Measurements from ENCODE around the gene CISD1. TPM values are rescaled to one million over a fixed set of nuclear protein-coding genes. Genes with fewer than 3 reads are reported as not detected.

CISD1 gene
- total and polyA plus RNA-seq, 9 of the 15 experiments (the other 6 are each of a cell fraction or from before 2014, with no cell fraction given) = 35.8 to 342 (median 118) TPM

DNA sequence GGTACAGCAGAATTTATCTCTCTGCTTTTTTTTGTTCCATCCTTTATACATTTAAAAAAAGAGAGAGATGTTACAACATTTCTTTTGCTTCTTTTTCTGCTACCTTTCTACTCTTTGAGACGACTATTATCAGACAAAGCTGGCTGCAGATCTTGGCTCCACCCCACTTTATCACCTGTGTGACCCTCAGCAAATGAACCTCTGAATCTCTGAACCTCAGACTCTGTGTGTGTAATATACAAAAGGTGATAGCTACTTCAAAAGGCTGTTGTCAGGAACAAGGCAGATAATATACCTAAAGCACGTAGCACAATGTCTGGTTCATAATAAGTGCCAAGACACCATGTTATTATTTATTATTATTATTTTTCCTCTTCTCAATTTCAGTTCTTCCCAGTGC lies 33.3 kb downstream of the CISD1 start:
- ATAC-seq (no peak), DNase-seq (ENCODE audit: extremely low read depth in 1 of 4, low spot score in 3 of 4) (no peak), FAIRE-seq (no peak)
- Histone ChIP-seq H3K9me1 (ENCODE audit: control insufficient read depth, insufficient read depth, low read length) (no peaks in the 10 kb centered on the region), H3K9me3 (replicated peaks; ENCODE audit: control insufficient read depth, insufficient read depth, low read depth, low read length) (no peaks in the 10 kb centered on the region), H3K4me3 (no peak overlapping the region), H3K36me3 (ENCODE audit: control insufficient read depth, insufficient read depth, low read length) (no peaks in the 10 kb centered on the region), H2AFZ (ENCODE audit: low read depth, low read length) (no peak overlapping the region), H3K27me3 (ENCODE audit: control insufficient read depth in 2 of 2, insufficient read depth in 2 of 2, low read length in 2 of 2) (peaks cover 0 to 2% of the 10 kb centered on the region in 2 experiments; a peak in 1 of 5 replicates), H3K4me1 (replicated peaks in 1 of 2; ENCODE audit: control insufficient read depth in 2 of 2, insufficient read depth in 2 of 2, low read length in 2 of 2) (no peaks in the 10 kb centered on the region), H3K79me2 (ENCODE audit: control insufficient read depth, insufficient read depth, low read length) (no peaks in the 10 kb centered on the region), H3K4me2 (ENCODE audit: insufficient read depth, low read length) (no peak overlapping the region), H4K20me1 (replicated peaks; ENCODE audit: control insufficient read depth, insufficient read depth, low read length) (no peaks in the 10 kb centered on the region), H3K9ac (ENCODE audit: insufficient read depth in 1 of 2, low read depth in 2 of 2, low read length in 2 of 2) (no peak overlapping the region), H3K27ac (ENCODE audit: extremely low read depth, low read depth, low read length) (no peak overlapping the region)
- POLR2A ChIA-PET = no interaction called here
- in situ Hi-C loops (cut with MboI) (no loop called here), intact Hi-C loops (cut with micrococcal nuclease) (no loop called here)
- WGBS (ENCODE audit: insufficient coverage, low coverage, missing lambda C conversion rate) = 0% methylated on average over 2 of the region's 2 CpGs
- CTCF ChIA-PET (ENCODE audit: low intra/inter-chr PET ratio) = no interaction called here
- no TSS peak for BruUV-seq (replicated peaks)
- TF ChIP-seq ESRRB (CRISPR knock-in tag; IDR thresholded peaks at IDR 0.05; ENCODE audit: borderline replicate concordance) (no peak), PHF8 (IDR thresholded peaks at IDR 0.05; ENCODE audit: borderline replicate concordance, low read length) (no peak), ILK (tag; IDR thresholded peaks at IDR 0.05; ENCODE audit: borderline replicate concordance, low read depth) (no peak), RB1 (IDR thresholded peaks at IDR 0.05; ENCODE audit: low read depth) (no peak), MAFK (IDR thresholded peaks at IDR 0.05; ENCODE audit: low read length) (no peak), EHMT2 (IDR thresholded peaks at IDR 0.05) (no peak), ZNF274 (IDR thresholded peaks at IDR 0.05; ENCODE audit: borderline replicate concordance, low read depth, low read length) (no peak), ARID3A (IDR thresholded peaks at IDR 0.05; ENCODE audit: borderline replicate concordance, low read depth, low read length) (no peak), KAT7 (CRISPR knock-in tag; IDR thresholded peaks at IDR 0.05; ENCODE audit: borderline replicate concordance) (no peak), ZNF644 (tag; IDR thresholded peaks at IDR 0.05; ENCODE audit: low read depth) (no peak)
- TF ChIP-seq, protein P1, sequence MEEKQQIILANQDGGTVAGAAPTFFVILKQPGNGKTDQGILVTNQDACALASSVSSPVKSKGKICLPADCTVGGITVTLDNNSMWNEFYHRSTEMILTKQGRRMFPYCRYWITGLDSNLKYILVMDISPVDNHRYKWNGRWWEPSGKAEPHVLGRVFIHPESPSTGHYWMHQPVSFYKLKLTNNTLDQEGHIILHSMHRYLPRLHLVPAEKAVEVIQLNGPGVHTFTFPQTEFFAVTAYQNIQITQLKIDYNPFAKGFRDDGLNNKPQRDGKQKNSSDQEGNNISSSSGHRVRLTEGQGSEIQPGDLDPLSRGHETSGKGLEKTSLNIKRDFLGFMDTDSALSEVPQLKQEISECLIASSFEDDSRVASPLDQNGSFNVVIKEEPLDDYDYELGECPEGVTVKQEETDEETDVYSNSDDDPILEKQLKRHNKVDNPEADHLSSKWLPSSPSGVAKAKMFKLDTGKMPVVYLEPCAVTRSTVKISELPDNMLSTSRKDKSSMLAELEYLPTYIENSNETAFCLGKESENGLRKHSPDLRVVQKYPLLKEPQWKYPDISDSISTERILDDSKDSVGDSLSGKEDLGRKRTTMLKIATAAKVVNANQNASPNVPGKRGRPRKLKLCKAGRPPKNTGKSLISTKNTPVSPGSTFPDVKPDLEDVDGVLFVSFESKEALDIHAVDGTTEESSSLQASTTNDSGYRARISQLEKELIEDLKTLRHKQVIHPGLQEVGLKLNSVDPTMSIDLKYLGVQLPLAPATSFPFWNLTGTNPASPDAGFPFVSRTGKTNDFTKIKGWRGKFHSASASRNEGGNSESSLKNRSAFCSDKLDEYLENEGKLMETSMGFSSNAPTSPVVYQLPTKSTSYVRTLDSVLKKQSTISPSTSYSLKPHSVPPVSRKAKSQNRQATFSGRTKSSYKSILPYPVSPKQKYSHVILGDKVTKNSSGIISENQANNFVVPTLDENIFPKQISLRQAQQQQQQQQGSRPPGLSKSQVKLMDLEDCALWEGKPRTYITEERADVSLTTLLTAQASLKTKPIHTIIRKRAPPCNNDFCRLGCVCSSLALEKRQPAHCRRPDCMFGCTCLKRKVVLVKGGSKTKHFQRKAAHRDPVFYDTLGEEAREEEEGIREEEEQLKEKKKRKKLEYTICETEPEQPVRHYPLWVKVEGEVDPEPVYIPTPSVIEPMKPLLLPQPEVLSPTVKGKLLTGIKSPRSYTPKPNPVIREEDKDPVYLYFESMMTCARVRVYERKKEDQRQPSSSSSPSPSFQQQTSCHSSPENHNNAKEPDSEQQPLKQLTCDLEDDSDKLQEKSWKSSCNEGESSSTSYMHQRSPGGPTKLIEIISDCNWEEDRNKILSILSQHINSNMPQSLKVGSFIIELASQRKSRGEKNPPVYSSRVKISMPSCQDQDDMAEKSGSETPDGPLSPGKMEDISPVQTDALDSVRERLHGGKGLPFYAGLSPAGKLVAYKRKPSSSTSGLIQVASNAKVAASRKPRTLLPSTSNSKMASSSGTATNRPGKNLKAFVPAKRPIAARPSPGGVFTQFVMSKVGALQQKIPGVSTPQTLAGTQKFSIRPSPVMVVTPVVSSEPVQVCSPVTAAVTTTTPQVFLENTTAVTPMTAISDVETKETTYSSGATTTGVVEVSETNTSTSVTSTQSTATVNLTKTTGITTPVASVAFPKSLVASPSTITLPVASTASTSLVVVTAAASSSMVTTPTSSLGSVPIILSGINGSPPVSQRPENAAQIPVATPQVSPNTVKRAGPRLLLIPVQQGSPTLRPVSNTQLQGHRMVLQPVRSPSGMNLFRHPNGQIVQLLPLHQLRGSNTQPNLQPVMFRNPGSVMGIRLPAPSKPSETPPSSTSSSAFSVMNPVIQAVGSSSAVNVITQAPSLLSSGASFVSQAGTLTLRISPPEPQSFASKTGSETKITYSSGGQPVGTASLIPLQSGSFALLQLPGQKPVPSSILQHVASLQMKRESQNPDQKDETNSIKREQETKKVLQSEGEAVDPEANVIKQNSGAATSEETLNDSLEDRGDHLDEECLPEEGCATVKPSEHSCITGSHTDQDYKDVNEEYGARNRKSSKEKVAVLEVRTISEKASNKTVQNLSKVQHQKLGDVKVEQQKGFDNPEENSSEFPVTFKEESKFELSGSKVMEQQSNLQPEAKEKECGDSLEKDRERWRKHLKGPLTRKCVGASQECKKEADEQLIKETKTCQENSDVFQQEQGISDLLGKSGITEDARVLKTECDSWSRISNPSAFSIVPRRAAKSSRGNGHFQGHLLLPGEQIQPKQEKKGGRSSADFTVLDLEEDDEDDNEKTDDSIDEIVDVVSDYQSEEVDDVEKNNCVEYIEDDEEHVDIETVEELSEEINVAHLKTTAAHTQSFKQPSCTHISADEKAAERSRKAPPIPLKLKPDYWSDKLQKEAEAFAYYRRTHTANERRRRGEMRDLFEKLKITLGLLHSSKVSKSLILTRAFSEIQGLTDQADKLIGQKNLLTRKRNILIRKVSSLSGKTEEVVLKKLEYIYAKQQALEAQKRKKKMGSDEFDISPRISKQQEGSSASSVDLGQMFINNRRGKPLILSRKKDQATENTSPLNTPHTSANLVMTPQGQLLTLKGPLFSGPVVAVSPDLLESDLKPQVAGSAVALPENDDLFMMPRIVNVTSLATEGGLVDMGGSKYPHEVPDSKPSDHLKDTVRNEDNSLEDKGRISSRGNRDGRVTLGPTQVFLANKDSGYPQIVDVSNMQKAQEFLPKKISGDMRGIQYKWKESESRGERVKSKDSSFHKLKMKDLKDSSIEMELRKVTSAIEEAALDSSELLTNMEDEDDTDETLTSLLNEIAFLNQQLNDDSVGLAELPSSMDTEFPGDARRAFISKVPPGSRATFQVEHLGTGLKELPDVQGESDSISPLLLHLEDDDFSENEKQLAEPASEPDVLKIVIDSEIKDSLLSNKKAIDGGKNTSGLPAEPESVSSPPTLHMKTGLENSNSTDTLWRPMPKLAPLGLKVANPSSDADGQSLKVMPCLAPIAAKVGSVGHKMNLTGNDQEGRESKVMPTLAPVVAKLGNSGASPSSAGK (IDR thresholded peaks at IDR 0.05) = no peak
